GM12874 (cell line): ENCODE measurements around the gene NTN1.

ENCODE experiments used
- TF ChIP-seq, protein P1 (sequence below): IDR thresholded peaks from 2 replicates; pipeline ENCODE4 v1.5.1; 2011; ENCODE audit warnings: low read depth, mild to moderate bottlenecking, control low read depth, low read length, moderate library complexity; ENCODE audit not compliant: insufficient read depth

Gene NTN1

GRCh38 chr17:9218911-9219310, 197.6 kb downstream of the NTN1 start:
- TF ChIP-seq, protein P1, sequence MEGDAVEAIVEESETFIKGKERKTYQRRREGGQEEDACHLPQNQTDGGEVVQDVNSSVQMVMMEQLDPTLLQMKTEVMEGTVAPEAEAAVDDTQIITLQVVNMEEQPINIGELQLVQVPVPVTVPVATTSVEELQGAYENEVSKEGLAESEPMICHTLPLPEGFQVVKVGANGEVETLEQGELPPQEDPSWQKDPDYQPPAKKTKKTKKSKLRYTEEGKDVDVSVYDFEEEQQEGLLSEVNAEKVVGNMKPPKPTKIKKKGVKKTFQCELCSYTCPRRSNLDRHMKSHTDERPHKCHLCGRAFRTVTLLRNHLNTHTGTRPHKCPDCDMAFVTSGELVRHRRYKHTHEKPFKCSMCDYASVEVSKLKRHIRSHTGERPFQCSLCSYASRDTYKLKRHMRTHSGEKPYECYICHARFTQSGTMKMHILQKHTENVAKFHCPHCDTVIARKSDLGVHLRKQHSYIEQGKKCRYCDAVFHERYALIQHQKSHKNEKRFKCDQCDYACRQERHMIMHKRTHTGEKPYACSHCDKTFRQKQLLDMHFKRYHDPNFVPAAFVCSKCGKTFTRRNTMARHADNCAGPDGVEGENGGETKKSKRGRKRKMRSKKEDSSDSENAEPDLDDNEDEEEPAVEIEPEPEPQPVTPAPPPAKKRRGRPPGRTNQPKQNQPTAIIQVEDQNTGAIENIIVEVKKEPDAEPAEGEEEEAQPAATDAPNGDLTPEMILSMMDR, result no peak

- TF ChIP-seq, protein P1, result no peak
Observed at GRCh38 chr17:9219631-9220397, 198.5 kb downstream of the NTN1 start.

DNA sequence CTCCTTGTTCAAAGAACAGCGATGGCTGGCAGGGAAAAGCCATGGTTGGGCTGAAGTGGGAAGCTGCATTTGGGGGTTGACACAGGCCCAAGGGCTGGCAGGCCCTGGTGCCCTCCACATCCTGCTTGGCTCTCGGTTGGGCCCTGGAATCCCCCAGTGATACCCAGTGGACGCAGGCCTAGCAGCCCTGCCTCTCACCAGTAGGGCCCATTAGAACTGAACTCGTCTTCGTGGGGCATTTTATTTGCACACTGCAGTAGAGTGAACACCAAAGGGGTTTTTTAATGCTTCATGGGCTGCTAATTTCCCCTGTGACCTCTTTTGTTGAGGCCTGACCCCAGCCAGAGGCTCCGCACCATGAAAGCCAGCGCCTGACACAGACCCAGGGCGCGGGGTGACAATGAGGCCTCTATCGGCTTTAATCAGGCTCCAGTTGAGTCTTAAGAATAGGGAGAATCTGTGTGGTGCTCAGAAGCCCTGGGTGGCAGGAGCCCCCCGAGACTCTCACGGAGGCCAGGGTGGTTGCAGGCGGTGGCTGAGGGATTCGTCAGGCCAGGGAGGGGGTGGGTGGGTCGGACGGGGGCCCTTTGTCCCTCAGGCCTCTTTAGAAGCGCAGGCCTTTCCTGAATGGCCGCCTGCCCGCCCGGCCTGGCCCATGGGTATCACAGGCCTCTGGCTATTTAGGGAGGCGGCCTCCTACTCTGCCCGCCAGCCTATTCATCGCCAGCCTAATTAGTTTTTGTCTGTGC, 199.3 kb downstream of the NTN1 start:
- TF ChIP-seq, protein P1, result no peak

DNA sequence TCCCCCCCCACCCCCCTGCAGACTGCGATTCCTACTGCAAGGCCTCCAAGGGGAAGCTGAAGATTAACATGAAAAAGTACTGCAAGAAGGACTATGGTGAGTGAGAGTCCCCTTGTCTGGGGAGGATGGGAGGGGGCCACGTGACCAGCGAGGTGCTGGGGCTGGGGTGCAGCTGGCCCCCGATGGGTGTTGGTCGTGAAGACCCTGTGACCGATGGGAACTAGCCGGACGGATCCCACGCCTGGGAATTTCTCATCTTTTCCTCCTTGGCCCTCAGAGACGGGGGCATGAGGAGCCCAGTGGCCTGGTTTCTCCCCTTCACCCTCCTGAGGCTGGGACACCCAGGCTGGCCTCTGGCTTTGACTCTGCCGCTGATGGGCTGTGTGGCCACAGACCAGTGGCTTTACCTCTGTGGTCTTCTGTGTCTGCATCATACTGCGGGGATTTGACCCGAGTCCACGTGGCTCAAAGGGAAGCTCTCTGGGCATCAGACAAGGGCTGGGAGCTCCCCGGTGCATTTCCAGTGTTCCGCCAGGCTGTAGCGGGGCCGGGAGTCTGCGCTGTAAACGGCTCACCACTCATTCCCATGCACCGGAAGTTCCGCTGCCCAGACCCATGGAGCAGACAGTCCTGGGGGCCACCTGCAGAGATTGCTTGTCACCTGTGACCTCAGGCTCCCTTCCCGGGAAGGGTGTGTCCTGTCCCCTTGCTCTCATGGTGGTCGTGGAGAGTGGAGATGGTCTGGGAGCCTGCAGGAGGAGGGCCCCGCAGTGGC, 200.0 kb downstream of the NTN1 start:
- TF ChIP-seq, protein P1, result no peak

- TF ChIP-seq, protein P1, result no peak
Observed at GRCh38 chr17:9221922-9222180, 200.5 kb downstream of the NTN1 start.

- TF ChIP-seq, protein P1, result no peak
Observed at GRCh38 chr17:9223531-9223930, 202.2 kb downstream of the NTN1 start.

DNA sequence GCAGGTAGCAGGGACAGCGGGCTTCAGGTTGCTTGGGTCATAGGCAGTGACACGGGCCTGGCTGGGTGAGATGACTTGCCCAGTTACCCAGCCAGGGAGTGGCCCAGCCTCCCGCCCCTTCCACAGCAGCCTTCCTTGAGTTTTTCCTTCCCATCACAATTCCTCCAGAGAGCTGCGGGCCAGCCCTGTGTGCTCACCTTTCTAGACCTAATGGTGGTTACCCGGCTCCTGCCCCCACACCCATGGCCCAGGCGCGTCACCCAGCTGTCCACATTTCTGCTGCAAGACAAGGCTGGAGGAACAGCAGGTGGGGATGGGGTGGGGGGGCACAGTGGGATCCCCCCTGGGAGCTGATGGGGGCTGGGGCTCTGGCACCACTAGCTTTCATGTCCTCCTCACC, 203.2 kb downstream of the NTN1 start:
- TF ChIP-seq, protein P1, result no peak
